Right forelimb (tissue), 1 donor: Measurements from ENCODE around the gene MYO15A.

ENCODE experiments used
- DNase-seq: peaks from one replicate; pipeline ENCODE4 v3.0.0-alpha.2; 2018

The MYO15A gene

GRCh38 chr17:18132711-18133110 is 24.2 kb downstream of the MYO15A start:
- no peak for DNase-seq

GRCh38 chr17:18136357-18136756 is 27.8 kb downstream of the MYO15A start:
- no peak for DNase-seq

GRCh38 chr17:18138065-18138749 is 29.7 kb downstream of the MYO15A start:
- DNase-seq: no peak

- DNase-seq: no peak
Measured at GRCh38 chr17:18139092-18139491, 30.5 kb downstream of the MYO15A start.

- no peak for DNase-seq
Measured at GRCh38 chr17:18139498-18139897, 30.9 kb downstream of the MYO15A start.

- DNase-seq: no peak
Measured at GRCh38 chr17:18139949-18140348, 31.4 kb downstream of the MYO15A start.

GRCh38 chr17:18140648-18141047 is 32.1 kb downstream of the MYO15A start:
- DNase-seq: no peak

- no peak for DNase-seq
Measured at GRCh38 chr17:18141210-18141803, 32.8 kb downstream of the MYO15A start.

GRCh38 chr17:18142417-18142816 is 33.9 kb downstream of the MYO15A start:
- DNase-seq: no peak

GRCh38 chr17:18143044-18143936 is 34.7 kb downstream of the MYO15A start:
- no peak for DNase-seq

- no peak for DNase-seq
Measured at GRCh38 chr17:18144261-18144660, 35.7 kb downstream of the MYO15A start.

- DNase-seq: no peak
Measured at GRCh38 chr17:18144855-18145254, 36.3 kb downstream of the MYO15A start.

- DNase-seq: no peak
Measured at GRCh38 chr17:18145811-18146210, 37.3 kb downstream of the MYO15A start.

- no peak for DNase-seq
Measured at GRCh38 chr17:18146259-18146658, 37.7 kb downstream of the MYO15A start.

GRCh38 chr17:18146980-18147379 is 38.4 kb downstream of the MYO15A start:
- no peak for DNase-seq

- DNase-seq: no peak
Measured at GRCh38 chr17:18148586-18148985, 40.0 kb downstream of the MYO15A start.

- DNase-seq: no peak
Measured at GRCh38 chr17:18151290-18151689, 42.7 kb downstream of the MYO15A start.

- DNase-seq: no peak
Measured at GRCh38 chr17:18155179-18155578, 46.6 kb downstream of the MYO15A start.

GRCh38 chr17:18156171-18156975 is 47.8 kb downstream of the MYO15A start:
- DNase-seq: no peak

GRCh38 chr17:18156976-18157280 is 48.4 kb downstream of the MYO15A start:
- DNase-seq: no peak

- no peak for DNase-seq
Measured at GRCh38 chr17:18157354-18157985, 48.9 kb downstream of the MYO15A start.

- peak; percentile 87 for DNase-seq
Measured at GRCh38 chr17:18158022-18158600, 49.6 kb downstream of the MYO15A start.
